ENCODE results near the gene GATM. TPM values are rescaled to one million over a fixed set of nuclear protein-coding genes. Genes with fewer than 3 reads are reported as not detected.

GATM gene
- total and polyA plus RNA-seq, 2 donors: 19.3 to 40.2 TPM

Other genes starting within 250 kb of the GATM start
- 0.24 TPM for gene DUOXA1, start 248.7 kb downstream of the GATM start, total RNA-seq
- gene DUOXA1, start 248.7 kb downstream of the GATM start, polyA plus RNA-seq: 4.8 TPM
- 0.61 TPM for gene DUOX1, start 248.6 kb downstream of the GATM start, total RNA-seq
- gene DUOX1, start 248.6 kb downstream of the GATM start, polyA plus RNA-seq: 4.3 TPM
- gene SHF, start 190.6 kb downstream of the GATM start, total RNA-seq: 2.7 TPM
- 5.7 TPM for gene SHF, start 190.6 kb downstream of the GATM start, polyA plus RNA-seq
- not detected for gene SLC28A2, start 126.3 kb downstream of the GATM start, total RNA-seq
- gene SLC28A2, start 126.3 kb downstream of the GATM start, polyA plus RNA-seq: 0.02 TPM
- gene SLC30A4, start 144.2 kb upstream of the GATM start, total RNA-seq: 1.2 TPM
- 2.9 TPM for gene SLC30A4, start 144.2 kb upstream of the GATM start, polyA plus RNA-seq
- gene BLOC1S6, start 208.8 kb upstream of the GATM start, total RNA-seq: 36.8 TPM
- 32.1 TPM for gene BLOC1S6, start 208.8 kb upstream of the GATM start, polyA plus RNA-seq